Adrenal gland (tissue), 5 donors: ENCODE results near the gene MAPK4.
"Not testable (repeated sequence)": the region's sequence is repeated elsewhere in the genome, so short reads cannot be mapped to it uniquely, and the experiment has no call there.

Source experiments
- CTCF ChIP-seq, 6 experiments: fragments of 450-650 bp in 4 of 6; fragments of 200-600 bp in 2 of 6; sonication (generic) in 1 of 6; IDR thresholded peaks; 1 replicate in 5 of 6; 2 replicates in 1 of 6; pipeline versions ENCODE4 v1.5.1 to v1.8.0; 2016 to 2021; ENCODE audit warnings: antibody characterized with exemption in 6 of 6, mild to moderate bottlenecking in 2 of 6, moderate library complexity in 1 of 6
- POLR2A ChIP-seq, 2 donors: fragments of 450-650 bp; IDR thresholded peaks; one replicate each; pipeline ENCODE4 v1.6.1; 2017; ENCODE audit warnings: antibody characterized with exemption in 2 of 2, mild to moderate bottlenecking in 2 of 2, moderate library complexity in 1 of 2
- donor health status: DM: no; HTN: no; CAD: no.

- not testable (repeated sequence) for TF ChIP-seq POLR2A, CTCF (IDR thresholded peaks at IDR 0.05)
Measured at GRCh38 chr18:50562258-50562657, 2.4 kb downstream of the MAPK4 start.
